Mesothelial cell of epicardium (in vitro differentiated cells): ENCODE measurements around the gene PODXL. TPM values are rescaled to one million over a fixed set of nuclear protein-coding genes. Genes with fewer than 3 reads are reported as not detected.

Experiments used
- DNase-seq, 2 experiments: peaks; one replicate each; pipeline ENCODE4 v3.0.0; 2021; ENCODE audit warnings: low spot score in 2 of 2; ENCODE audit not compliant: unreplicated experiment in 2 of 2
- H3K27ac Mint-ChIP-seq: 2 replicates; pipeline ENCODE4 v1.8.0; 2021; ENCODE audit warnings: mixed read lengths
- H3K27me3 Mint-ChIP-seq: 2 replicates; pipeline ENCODE4 v1.8.0; 2021; ENCODE audit warnings: low read depth, mixed read lengths
- H3K36me3 Mint-ChIP-seq: 2 replicates; pipeline ENCODE4 v1.8.0; 2021; ENCODE audit warnings: mixed read lengths
- H3K4me1 Mint-ChIP-seq: 2 replicates; pipeline ENCODE4 v1.8.0; 2021; ENCODE audit warnings: mixed read lengths
- H3K4me3 Mint-ChIP-seq: 2 replicates; pipeline ENCODE4 v1.8.0; 2021; ENCODE audit warnings: mild to moderate bottlenecking, moderate library complexity, mixed read lengths
- H3K9me3 Mint-ChIP-seq: 2 replicates; pipeline ENCODE4 v1.8.0; 2021; ENCODE audit warnings: mixed read lengths
- total RNA-seq: library from RNA; stranded (reverse); gene quantifications from 3 replicates; pipeline ENCODE4 v1.2.1, GENCODE V29; 2021
- TF ChIP-seq, protein P1 (sequence below): fragments of 200-600 bp; sonication (generic); IDR thresholded peaks from one replicate; pipeline ENCODE4 v1.5.0; 2021; ENCODE audit warnings: antibody characterized with exemption; ENCODE audit not compliant: unreplicated experiment

Gene PODXL
- total RNA-seq, 1 donor from 2014 or later, result 213 TPM

DNA sequence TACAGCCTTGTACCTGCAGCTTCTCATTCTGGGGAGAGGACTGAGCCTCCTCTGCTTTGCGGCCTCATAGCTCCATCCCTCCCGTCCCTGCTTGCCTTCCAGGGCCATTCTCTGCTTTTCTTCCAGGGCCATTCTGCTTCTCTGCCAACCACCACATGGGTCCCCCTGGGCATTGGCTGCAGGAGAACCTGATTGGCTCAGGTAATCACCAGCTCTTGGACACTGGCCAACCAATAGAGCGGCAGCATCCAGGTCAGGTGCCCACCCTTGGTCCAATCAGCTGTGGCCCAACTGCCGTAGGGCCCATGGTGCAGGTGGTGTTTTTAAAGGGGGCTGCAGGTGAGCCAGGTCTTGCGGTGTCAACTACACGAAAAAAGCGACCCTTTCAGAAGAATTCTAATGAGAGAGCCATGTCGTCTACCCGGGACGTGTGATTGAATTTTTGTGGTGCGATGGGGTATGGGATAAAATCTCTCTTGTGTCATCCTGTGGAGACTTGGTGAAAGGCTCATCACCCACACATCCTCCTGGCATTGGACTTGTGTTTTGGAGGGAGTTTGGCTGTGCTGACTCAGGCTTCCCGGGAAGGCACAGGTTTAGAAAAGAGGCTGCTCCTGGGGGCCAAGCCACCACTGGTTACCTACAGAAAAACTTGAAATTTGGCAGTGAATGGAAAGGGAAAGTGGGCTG lies 46.0 kb upstream of the PODXL start:
- peaks cover 61% of the 10 kb centered on the region for H3K4me1 Mint-ChIP-seq
- H3K27me3 Mint-ChIP-seq, result no peaks in the 10 kb centered on the region
- H3K9me3 Mint-ChIP-seq, result no peaks in the 10 kb centered on the region
- H3K4me3 Mint-ChIP-seq, result no peak overlapping the region
- DNase-seq, result no peak
- TF ChIP-seq, protein P1, sequence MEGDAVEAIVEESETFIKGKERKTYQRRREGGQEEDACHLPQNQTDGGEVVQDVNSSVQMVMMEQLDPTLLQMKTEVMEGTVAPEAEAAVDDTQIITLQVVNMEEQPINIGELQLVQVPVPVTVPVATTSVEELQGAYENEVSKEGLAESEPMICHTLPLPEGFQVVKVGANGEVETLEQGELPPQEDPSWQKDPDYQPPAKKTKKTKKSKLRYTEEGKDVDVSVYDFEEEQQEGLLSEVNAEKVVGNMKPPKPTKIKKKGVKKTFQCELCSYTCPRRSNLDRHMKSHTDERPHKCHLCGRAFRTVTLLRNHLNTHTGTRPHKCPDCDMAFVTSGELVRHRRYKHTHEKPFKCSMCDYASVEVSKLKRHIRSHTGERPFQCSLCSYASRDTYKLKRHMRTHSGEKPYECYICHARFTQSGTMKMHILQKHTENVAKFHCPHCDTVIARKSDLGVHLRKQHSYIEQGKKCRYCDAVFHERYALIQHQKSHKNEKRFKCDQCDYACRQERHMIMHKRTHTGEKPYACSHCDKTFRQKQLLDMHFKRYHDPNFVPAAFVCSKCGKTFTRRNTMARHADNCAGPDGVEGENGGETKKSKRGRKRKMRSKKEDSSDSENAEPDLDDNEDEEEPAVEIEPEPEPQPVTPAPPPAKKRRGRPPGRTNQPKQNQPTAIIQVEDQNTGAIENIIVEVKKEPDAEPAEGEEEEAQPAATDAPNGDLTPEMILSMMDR, result no peak
- peak overlapping the region; percentile 88 for H3K27ac Mint-ChIP-seq
- no peaks in the 10 kb centered on the region for H3K36me3 Mint-ChIP-seq

DNA sequence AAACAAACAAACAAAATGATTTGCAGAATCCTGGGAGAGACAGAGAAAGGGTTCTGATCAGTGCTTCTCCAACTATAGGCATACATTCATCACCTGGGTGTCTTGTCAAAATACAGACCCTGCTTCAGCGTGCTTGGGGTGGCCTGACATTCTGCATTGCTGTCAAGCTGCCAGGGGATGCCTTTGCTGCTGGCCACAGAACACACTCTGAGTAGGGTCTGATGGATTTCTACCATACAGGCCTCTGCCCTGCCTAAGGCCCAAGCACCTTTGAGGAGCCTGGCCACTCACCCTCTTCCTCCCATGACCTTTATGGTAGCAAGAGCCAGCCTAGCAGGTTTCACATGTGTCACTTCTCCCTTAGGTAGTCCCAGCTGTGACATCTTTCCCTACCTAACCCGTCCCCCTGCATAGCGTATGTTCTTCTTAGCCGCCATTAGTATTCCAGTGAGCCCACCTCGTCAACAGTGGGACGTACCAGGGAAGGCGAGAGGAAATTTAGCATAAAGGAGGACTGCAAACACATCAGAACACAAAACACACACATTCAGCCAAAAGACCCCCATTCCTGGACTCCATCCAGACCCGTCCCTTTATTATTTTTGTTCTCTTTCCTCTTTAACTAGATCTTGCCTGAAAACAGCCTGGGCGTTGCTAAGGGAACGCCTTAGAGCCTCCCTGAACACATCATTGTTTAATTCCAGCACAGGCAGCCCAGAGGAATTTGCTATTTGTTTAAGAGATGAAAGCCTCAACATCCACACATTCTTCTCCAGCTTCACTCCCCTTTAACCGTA lies 43.9 kb upstream of the PODXL start:
- TF ChIP-seq, protein P1, result no peak
- no peak for DNase-seq
- H3K27ac Mint-ChIP-seq, result peak overlapping the region; percentile 88
- H3K9me3 Mint-ChIP-seq, result no peaks in the 10 kb centered on the region
- H3K4me1 Mint-ChIP-seq, result peaks cover 39% of the 10 kb centered on the region
- H3K27me3 Mint-ChIP-seq, result no peaks in the 10 kb centered on the region
- H3K4me3 Mint-ChIP-seq, result no peak overlapping the region
- no peaks in the 10 kb centered on the region for H3K36me3 Mint-ChIP-seq

GRCh38 chr7:131596785-131597184 lies 40.4 kb upstream of the PODXL start:
- Mint-ChIP-seq H3K27me3 (no peaks in the 10 kb centered on the region), H3K36me3 (no peaks in the 10 kb centered on the region), H3K4me1 (peaks cover 15% of the 10 kb centered on the region), H3K9me3 (no peaks in the 10 kb centered on the region), H3K4me3 (no peak overlapping the region), H3K27ac (no peak overlapping the region)
- no peak for DNase-seq
- TF ChIP-seq, protein P1, result no peak

DNA sequence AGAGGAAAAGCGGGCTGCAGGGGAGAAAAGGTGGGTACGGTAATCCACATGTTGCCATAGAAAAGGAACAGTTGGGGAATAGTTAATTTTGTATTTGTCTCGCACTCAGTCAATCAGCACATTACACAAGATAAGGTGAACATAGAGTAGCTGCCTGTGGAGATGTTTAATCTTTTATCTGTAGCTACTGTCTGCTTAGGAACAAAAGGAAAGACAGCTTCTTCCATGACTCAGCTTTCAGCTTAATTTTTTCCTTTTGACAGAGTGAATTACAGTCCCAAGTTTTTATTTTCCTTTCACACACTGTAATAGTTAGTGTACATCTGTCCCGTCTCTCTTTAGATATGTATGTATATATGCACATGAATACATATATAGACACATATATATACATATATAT lies 39.3 kb upstream of the PODXL start:
- TF ChIP-seq, protein P1, result no peak
- no peaks in the 10 kb centered on the region for H3K27me3 Mint-ChIP-seq
- no peak overlapping the region for H3K27ac Mint-ChIP-seq
- H3K4me1 Mint-ChIP-seq, result peaks cover 6% of the 10 kb centered on the region
- H3K36me3 Mint-ChIP-seq, result no peaks in the 10 kb centered on the region
- DNase-seq, result no peak
- no peaks in the 10 kb centered on the region for H3K9me3 Mint-ChIP-seq
- no peak overlapping the region for H3K4me3 Mint-ChIP-seq

DNA sequence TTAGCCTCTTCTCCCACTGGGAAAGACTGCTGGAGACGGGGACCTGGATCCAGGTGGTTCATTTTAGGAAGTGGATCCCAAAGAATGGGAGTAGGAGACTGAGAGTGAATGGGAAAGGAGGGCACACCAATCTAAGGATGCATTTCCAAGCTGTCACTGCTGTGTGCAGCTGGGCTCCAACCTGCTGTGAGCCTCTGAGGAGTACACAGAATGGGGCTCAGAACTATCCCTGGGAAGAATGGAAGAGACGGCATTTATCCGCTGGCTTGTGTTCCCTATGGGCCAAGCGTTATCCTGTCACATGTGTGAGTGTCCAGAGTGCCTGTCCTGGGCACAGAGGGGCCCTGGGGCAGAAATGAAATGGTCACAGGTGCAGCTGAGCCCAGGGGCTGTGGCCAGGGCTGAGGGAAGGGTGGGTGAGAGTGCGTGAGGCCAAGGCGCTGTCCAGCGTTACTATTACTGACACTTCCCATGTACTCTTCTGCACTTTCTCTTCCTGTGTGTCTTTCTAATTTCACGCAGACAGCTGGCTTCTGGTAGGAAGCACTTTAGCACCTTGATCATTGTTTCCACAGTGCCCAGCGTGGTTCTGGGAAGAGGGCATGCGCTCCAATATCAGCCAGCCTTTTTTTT lies 35.4 kb upstream of the PODXL start:
- Mint-ChIP-seq H3K9me3 (no peaks in the 10 kb centered on the region), H3K4me3 (no peak overlapping the region)

More for the DNA sequence above, 35.4 kb upstream of the PODXL start:
- Mint-ChIP-seq H3K27ac (no peak overlapping the region), H3K27me3 (no peaks in the 10 kb centered on the region), H3K4me1 (no peaks in the 10 kb centered on the region), H3K36me3 (no peaks in the 10 kb centered on the region)
- TF ChIP-seq, protein P1, result no peak
- DNase-seq, result no peak
